DND-41 (cell line): Measurements from ENCODE around the gene RHPN2.
A peak's percentile ranks its signal among the peaks of the same experiment; 100 is the strongest.

Experiments
- ATAC-seq: fragments of 200-7000 bp; cut with Tn5 transposase; 3 replicates; pipeline ENCODE4 v1.9.1; 2021; ENCODE audit warnings: low read depth; ENCODE audit not compliant: insufficient read depth
- DNase-seq: peaks from one replicate; pipeline ENCODE4 v3.0.0-alpha.2; 2020
- H2AFZ ChIP-seq: 2 replicates; pipeline ENCODE4 v1.6.0; 2012; ENCODE audit warnings: low read depth, low read length
- H3K27ac ChIP-seq: 2 replicates; pipeline ENCODE4 v1.5.1; 2012; ENCODE audit warnings: low read length, inconsistent platforms
- H3K27me3 ChIP-seq: fragments of 200-600 bp; sonication (generic); 2 replicates; pipeline ENCODE4 v1.6.0; 2012; ENCODE audit warnings: low read length, mild to moderate bottlenecking, inconsistent platforms; ENCODE audit not compliant: insufficient read depth, poor library complexity
- H3K36me3 ChIP-seq: 2 replicates; pipeline ENCODE4 v1.5.1; 2012; ENCODE audit warnings: low read length, inconsistent platforms; ENCODE audit not compliant: insufficient read depth
- H3K4me1 ChIP-seq: 2 replicates; pipeline ENCODE4 v1.5.1; 2012; ENCODE audit warnings: mild to moderate bottlenecking, low read length; ENCODE audit not compliant: insufficient read depth
- H3K4me2 ChIP-seq: 2 replicates; pipeline ENCODE4 v1.6.0; 2012; ENCODE audit warnings: mild to moderate bottlenecking, moderate library complexity, low read length, inconsistent platforms; ENCODE audit not compliant: insufficient read depth
- H3K4me3 ChIP-seq, 2 experiments: fragments of 200-600 bp in 1 of 2; shearing (Covaris generic) in 1 of 2; 2 replicates each; pipeline ENCODE4 v1.5.1; 2012 to 2016; ENCODE audit warnings: inconsistent platforms in 2 of 2, low read length in 2 of 2, mild to moderate bottlenecking in 2 of 2, low read depth in 1 of 2, moderate library complexity in 1 of 2
- H3K79me2 ChIP-seq: 2 replicates; pipeline ENCODE4 v1.6.0; 2012; ENCODE audit warnings: low read length, inconsistent platforms; ENCODE audit not compliant: insufficient read depth
- H3K9ac ChIP-seq: 2 replicates; pipeline ENCODE4 v1.6.0; 2012; ENCODE audit warnings: low read depth, mild to moderate bottlenecking, inconsistent platforms, low read length, moderate library complexity
- H3K9me3 ChIP-seq: 2 replicates; pipeline ENCODE4 v1.5.1; 2012; ENCODE audit warnings: low read length, moderate library complexity, mild to moderate bottlenecking, inconsistent platforms; ENCODE audit not compliant: insufficient read depth, severe bottlenecking
- H4K20me1 ChIP-seq: 2 replicates; pipeline ENCODE4 v1.6.0; 2012; ENCODE audit warnings: low read length; ENCODE audit not compliant: insufficient read depth
- EZH2 ChIP-seq: IDR thresholded peaks from 3 replicates; pipeline ENCODE4 v1.6.1; 2012; ENCODE audit warnings: borderline replicate concordance, low read depth, mild to moderate bottlenecking, moderate library complexity, low read length, inconsistent platforms; ENCODE audit not compliant: severe bottlenecking
- TF ChIP-seq, protein P1 (sequence below): IDR thresholded peaks from 2 replicates; pipeline ENCODE4 v1.5.1; 2012; ENCODE audit warnings: borderline replicate concordance, low read length, moderate library complexity, mild to moderate bottlenecking; ENCODE audit not compliant: poor library complexity, severe bottlenecking; ENCODE audit errors: extremely low read depth

RHPN2 gene

DNA sequence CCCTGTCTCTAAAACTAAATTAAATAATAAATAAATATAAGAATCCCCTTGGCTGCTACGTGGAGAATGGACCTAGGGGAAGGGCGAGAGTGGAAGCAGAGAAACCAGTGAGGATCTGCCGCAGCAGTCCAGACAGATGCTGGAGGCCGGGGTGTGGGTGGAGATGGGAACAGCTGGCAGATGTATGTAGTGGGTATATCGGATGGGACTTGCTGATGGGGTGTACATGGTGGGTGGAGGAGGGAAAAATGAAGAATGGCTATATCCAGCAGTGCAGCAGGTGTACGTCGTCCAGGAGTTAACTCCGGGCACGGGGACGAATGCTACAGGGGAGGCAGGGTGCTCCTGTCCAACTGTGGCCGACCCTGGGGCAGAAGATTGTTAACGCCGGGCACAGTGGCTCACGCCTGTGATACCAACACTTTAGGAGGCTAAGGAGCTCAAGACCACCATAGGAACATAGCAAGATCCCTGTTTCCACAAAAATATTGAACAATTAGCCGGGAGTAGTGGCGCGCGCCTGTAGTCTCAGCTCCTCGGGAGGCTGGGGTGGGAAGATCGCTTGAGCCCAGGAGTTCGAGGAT, 93.6 kb downstream of the RHPN2 start:
- H3K9ac ChIP-seq: peak overlapping the region; percentile 66
- ATAC-seq: no peak
- peak overlapping the region; percentile 66 to 88; a peak in 3 of 4 replicates for H3K4me3 ChIP-seq
- no peak for TF ChIP-seq EZH2
- TF ChIP-seq, protein P1, sequence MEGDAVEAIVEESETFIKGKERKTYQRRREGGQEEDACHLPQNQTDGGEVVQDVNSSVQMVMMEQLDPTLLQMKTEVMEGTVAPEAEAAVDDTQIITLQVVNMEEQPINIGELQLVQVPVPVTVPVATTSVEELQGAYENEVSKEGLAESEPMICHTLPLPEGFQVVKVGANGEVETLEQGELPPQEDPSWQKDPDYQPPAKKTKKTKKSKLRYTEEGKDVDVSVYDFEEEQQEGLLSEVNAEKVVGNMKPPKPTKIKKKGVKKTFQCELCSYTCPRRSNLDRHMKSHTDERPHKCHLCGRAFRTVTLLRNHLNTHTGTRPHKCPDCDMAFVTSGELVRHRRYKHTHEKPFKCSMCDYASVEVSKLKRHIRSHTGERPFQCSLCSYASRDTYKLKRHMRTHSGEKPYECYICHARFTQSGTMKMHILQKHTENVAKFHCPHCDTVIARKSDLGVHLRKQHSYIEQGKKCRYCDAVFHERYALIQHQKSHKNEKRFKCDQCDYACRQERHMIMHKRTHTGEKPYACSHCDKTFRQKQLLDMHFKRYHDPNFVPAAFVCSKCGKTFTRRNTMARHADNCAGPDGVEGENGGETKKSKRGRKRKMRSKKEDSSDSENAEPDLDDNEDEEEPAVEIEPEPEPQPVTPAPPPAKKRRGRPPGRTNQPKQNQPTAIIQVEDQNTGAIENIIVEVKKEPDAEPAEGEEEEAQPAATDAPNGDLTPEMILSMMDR: no peak
- peaks cover 37% of the 10 kb centered on the region for H3K79me2 ChIP-seq
- no peaks in the 10 kb centered on the region for H3K27me3 ChIP-seq
- H3K4me2 ChIP-seq: peak overlapping the region; percentile 99
- DNase-seq: no peak
- H4K20me1 ChIP-seq: peaks cover 23% of the 10 kb centered on the region; the same call in 1 of the 2 replicates
- H3K27ac ChIP-seq: peak overlapping the region; percentile 64
- peak overlapping the region; percentile 84 for H2AFZ ChIP-seq
- no peaks in the 10 kb centered on the region for H3K9me3 ChIP-seq
- H3K4me1 ChIP-seq: peaks cover 33% of the 10 kb centered on the region
- peaks cover 33% of the 10 kb centered on the region for H3K36me3 ChIP-seq

DNA sequence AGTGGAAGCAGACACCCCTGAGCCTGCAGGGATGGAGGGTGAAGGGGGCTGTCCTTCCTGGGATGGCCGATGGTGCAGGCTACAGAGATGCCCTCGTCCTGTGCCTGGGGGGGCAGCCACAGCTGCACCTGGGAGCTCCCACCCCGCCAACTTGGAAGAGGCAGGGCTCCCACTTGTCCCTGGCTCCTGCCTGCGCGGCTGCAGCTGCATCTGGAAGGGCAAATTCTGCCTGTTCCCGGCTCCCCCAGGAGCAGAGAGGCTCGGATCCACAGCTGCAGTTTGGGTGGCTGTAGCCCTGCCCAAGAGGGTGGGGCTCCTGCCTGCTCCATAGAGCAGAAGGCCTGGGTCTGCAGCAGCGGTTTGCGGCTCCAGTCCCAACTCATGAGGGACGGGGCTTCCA, 95.1 kb downstream of the RHPN2 start:
- Histone ChIP-seq H3K27ac (no peak overlapping the region), H3K4me3 (no peak overlapping the region), H3K9ac (no peak overlapping the region), H3K9me3 (no peaks in the 10 kb centered on the region), H3K79me2 (peaks cover 37% of the 10 kb centered on the region), H3K27me3 (no peaks in the 10 kb centered on the region), H3K36me3 (peaks cover 34% of the 10 kb centered on the region), H2AFZ (no peak overlapping the region), H3K4me1 (peaks cover 30% of the 10 kb centered on the region), H4K20me1 (peaks cover 23% of the 10 kb centered on the region; the same call in 1 of the 2 replicates), H3K4me2 (peak overlapping the region; percentile 99; the same call in 1 of the 2 replicates)
- DNase-seq (no peak), ATAC-seq (no peak)
- TF ChIP-seq, protein P1: no peak
- TF ChIP-seq EZH2: no peak

DNA sequence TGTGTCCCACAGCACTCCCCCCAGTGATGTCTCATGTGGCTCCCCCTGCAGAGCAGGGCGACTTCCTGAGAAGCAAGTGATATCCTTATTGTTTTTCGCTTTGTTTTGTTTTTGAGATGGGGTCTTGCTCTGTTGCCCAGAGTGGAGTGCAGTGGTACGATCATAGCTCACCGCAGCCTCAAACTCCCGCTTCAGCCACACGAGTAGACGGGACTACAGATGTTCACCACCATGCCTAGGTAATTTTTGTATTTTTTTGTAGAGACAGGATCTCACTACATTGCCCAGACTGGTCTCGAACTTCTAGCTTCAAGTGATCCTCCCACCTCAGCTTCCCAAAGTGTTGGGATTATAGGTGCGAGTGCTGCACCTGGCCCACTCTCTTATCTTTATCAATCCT, 97.9 kb downstream of the RHPN2 start:
- Histone ChIP-seq H2AFZ (no peak overlapping the region), H3K79me2 (peaks cover 29% of the 10 kb centered on the region), H3K4me1 (peaks cover 19% of the 10 kb centered on the region), H3K9me3 (no peaks in the 10 kb centered on the region), H3K9ac (no peak overlapping the region), H4K20me1 (peaks cover 23% of the 10 kb centered on the region; the same call in 1 of the 2 replicates), H3K27ac (no peak overlapping the region), H3K4me3 (no peak overlapping the region), H3K4me2 (no peak overlapping the region), H3K36me3 (peaks cover 50% of the 10 kb centered on the region), H3K27me3 (no peaks in the 10 kb centered on the region)
- ATAC-seq: no peak
- no peak for TF ChIP-seq EZH2
- TF ChIP-seq, protein P1: no peak
- DNase-seq: no peak
